ENCODE results near the gene JPT2.
A peak's percentile ranks its signal among the peaks of the same experiment; 100 is the strongest.

Gene JPT2

GRCh38 chr16:1677942-1678499 is at the start of gene JPT2:
Gene JPT2 (plus strand): TSS chr16:1678279. CDS start chr16:1678313, 34 bp downstream.
- DNase-seq: peak; percentile 94

- DNase-seq: no peak
Measured at GRCh38 chr16:1630450-1631213, 47.4 kb upstream of the JPT2 start.

GRCh38 chr16:1631230-1631629 is 46.8 kb upstream of the JPT2 start:
- DNase-seq: no peak

- no peak for DNase-seq
Measured at GRCh38 chr16:1631931-1632637, 46.0 kb upstream of the JPT2 start.

GRCh38 chr16:1632638-1632970 is 45.5 kb upstream of the JPT2 start:
- DNase-seq: no peak

- no peak for DNase-seq
Measured at GRCh38 chr16:1633310-1633709, 44.8 kb upstream of the JPT2 start.

GRCh38 chr16:1634541-1634940 is 43.5 kb upstream of the JPT2 start:
- no peak for DNase-seq

GRCh38 chr16:1635070-1635469 is 43.0 kb upstream of the JPT2 start:
- DNase-seq: no peak

GRCh38 chr16:1637526-1637925 is 40.6 kb upstream of the JPT2 start:
- no peak for DNase-seq

- no peak for DNase-seq
Measured at GRCh38 chr16:1638757-1639156, 39.3 kb upstream of the JPT2 start.

- no peak for DNase-seq
Measured at GRCh38 chr16:1639282-1639681, 38.8 kb upstream of the JPT2 start.

- DNase-seq: no peak
Measured at GRCh38 chr16:1639860-1640259, 38.2 kb upstream of the JPT2 start.

- no peak for DNase-seq
Measured at GRCh38 chr16:1640261-1640941, 37.7 kb upstream of the JPT2 start.

- no peak for DNase-seq
Measured at GRCh38 chr16:1641261-1641660, 36.8 kb upstream of the JPT2 start.

GRCh38 chr16:1642148-1642547 is 35.9 kb upstream of the JPT2 start:
- DNase-seq: no peak

GRCh38 chr16:1642753-1643152 is 35.3 kb upstream of the JPT2 start:
- DNase-seq: no peak

GRCh38 chr16:1643521-1643920 is 34.6 kb upstream of the JPT2 start:
- DNase-seq: no peak

- DNase-seq: no peak
Measured at GRCh38 chr16:1645914-1646525, 32.1 kb upstream of the JPT2 start.

- DNase-seq: no peak
Measured at GRCh38 chr16:1647856-1648255, 30.2 kb upstream of the JPT2 start.

GRCh38 chr16:1650131-1650530 is 27.9 kb upstream of the JPT2 start:
- no peak for DNase-seq

- no peak for DNase-seq
Measured at GRCh38 chr16:1651094-1651973, 26.7 kb upstream of the JPT2 start.

- DNase-seq: no peak
Measured at GRCh38 chr16:1651974-1652312, 26.1 kb upstream of the JPT2 start.
